Osteocyte (in vitro differentiated cells): Measurements from ENCODE around the gene SNX19. TPM values are rescaled to one million over a fixed set of nuclear protein-coding genes. Genes with fewer than 3 reads are reported as not detected.

Experiments used
- DNase-seq: peaks from one replicate; pipeline ENCODE4 v3.0.0; 2021; ENCODE audit warnings: mixed read lengths; ENCODE audit not compliant: unreplicated experiment; ENCODE audit errors: extremely low spot score
- H3K27ac Mint-ChIP-seq: one replicate; pipeline ENCODE4 v1.8.0; 2021; ENCODE audit warnings: mild to moderate bottlenecking, mixed read lengths; ENCODE audit not compliant: unreplicated experiment
- H3K27me3 Mint-ChIP-seq: one replicate; pipeline ENCODE4 v1.8.0; 2021; ENCODE audit warnings: mixed read lengths; ENCODE audit not compliant: unreplicated experiment
- H3K36me3 Mint-ChIP-seq: one replicate; pipeline ENCODE4 v1.8.0; 2021; ENCODE audit warnings: mixed read lengths; ENCODE audit not compliant: unreplicated experiment
- H3K4me1 Mint-ChIP-seq: one replicate; pipeline ENCODE4 v1.8.0; 2021; ENCODE audit warnings: mixed read lengths; ENCODE audit not compliant: unreplicated experiment
- H3K4me3 Mint-ChIP-seq: one replicate; pipeline ENCODE4 v1.8.0; 2021; ENCODE audit warnings: mild to moderate bottlenecking, moderate library complexity, mixed read lengths; ENCODE audit not compliant: unreplicated experiment
- H3K9me3 Mint-ChIP-seq: one replicate; pipeline ENCODE4 v1.8.0; 2021; ENCODE audit warnings: mixed read lengths; ENCODE audit not compliant: unreplicated experiment
- long read RNA-seq: library from polyadenylated mRNA; unstranded; transcript quantifications from one replicate; pipeline ENCODE4 v2.0.0, GENCODE V29; 2021
- total RNA-seq: library from RNA; stranded (reverse); gene quantifications from 2 replicates; pipeline ENCODE4 v1.2.1, GENCODE V29; 2021
- TF ChIP-seq, protein P1 (sequence below): fragments of 200-600 bp; sonication (generic); IDR thresholded peaks from 2 replicates; pipeline ENCODE4 v1.5.0; 2021; ENCODE audit warnings: antibody characterized with exemption, mild to moderate bottlenecking, moderate library complexity

SNX19 gene
- total RNA-seq: 68.4 and 71.1 TPM in 2 replicates
- long read RNA-seq, full-length matches to known transcripts: 27 of 69 reads
- long read RNA-seq, partial matches to known transcripts: 10 of 69 reads
- long read RNA-seq, other reads (novel, unspliced or antisense): 32 of 69 reads

GRCh38 chr11:130916238-130916855, at the start of gene SNX19:
TSS of gene SNX19 (minus strand) at chr11:130916479. CDS start at chr11:130915939, 540 bp downstream.
- H3K27ac Mint-ChIP-seq: peak within 1 kb of the TSS; percentile 81
- H3K27me3 Mint-ChIP-seq: peaks cover 24% of the 10 kb centered on the region
- H3K4me1 Mint-ChIP-seq: peaks cover 20% of the 10 kb centered on the region
- peak; percentile 98 for DNase-seq
- H3K36me3 Mint-ChIP-seq: peaks cover 15% of the 10 kb centered on the region
- H3K9me3 Mint-ChIP-seq: no peaks in the 10 kb centered on the region
- TF ChIP-seq, protein P1, sequence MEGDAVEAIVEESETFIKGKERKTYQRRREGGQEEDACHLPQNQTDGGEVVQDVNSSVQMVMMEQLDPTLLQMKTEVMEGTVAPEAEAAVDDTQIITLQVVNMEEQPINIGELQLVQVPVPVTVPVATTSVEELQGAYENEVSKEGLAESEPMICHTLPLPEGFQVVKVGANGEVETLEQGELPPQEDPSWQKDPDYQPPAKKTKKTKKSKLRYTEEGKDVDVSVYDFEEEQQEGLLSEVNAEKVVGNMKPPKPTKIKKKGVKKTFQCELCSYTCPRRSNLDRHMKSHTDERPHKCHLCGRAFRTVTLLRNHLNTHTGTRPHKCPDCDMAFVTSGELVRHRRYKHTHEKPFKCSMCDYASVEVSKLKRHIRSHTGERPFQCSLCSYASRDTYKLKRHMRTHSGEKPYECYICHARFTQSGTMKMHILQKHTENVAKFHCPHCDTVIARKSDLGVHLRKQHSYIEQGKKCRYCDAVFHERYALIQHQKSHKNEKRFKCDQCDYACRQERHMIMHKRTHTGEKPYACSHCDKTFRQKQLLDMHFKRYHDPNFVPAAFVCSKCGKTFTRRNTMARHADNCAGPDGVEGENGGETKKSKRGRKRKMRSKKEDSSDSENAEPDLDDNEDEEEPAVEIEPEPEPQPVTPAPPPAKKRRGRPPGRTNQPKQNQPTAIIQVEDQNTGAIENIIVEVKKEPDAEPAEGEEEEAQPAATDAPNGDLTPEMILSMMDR: peak; percentile 99
- peak within 1 kb of the TSS; percentile 79 for H3K4me3 Mint-ChIP-seq

GRCh38 chr11:130964058-130964792, 47.9 kb upstream of the SNX19 start:
- H3K27ac Mint-ChIP-seq: no peak overlapping the region

GRCh38 chr11:130947889-130948288, 31.6 kb upstream of the SNX19 start:
- Mint-ChIP-seq H3K4me3 (no peak overlapping the region), H3K27ac (no peak overlapping the region), H3K27me3 (peaks cover 37% of the 10 kb centered on the region), H3K36me3 (no peaks in the 10 kb centered on the region), H3K4me1 (no peaks in the 10 kb centered on the region), H3K9me3 (no peaks in the 10 kb centered on the region)
- TF ChIP-seq, protein P1: no peak
- no peak for DNase-seq

More at GRCh38 chr11:130964058-130964792, 47.9 kb upstream of the SNX19 start:
- Mint-ChIP-seq H3K36me3 (no peaks in the 10 kb centered on the region), H3K4me3 (no peak overlapping the region), H3K4me1 (peaks cover 6% of the 10 kb centered on the region), H3K27me3 (peaks cover 68% of the 10 kb centered on the region), H3K9me3 (peaks cover 24% of the 10 kb centered on the region)
- no peak for DNase-seq
- TF ChIP-seq, protein P1: no peak

GRCh38 chr11:130947481-130947880, 31.2 kb upstream of the SNX19 start:
- no peak overlapping the region for H3K27ac Mint-ChIP-seq
- no peaks in the 10 kb centered on the region for H3K4me1 Mint-ChIP-seq
- H3K4me3 Mint-ChIP-seq: no peak overlapping the region
- TF ChIP-seq, protein P1: no peak
- H3K27me3 Mint-ChIP-seq: peaks cover 35% of the 10 kb centered on the region
- no peak for DNase-seq
- no peaks in the 10 kb centered on the region for H3K36me3 Mint-ChIP-seq
- H3K9me3 Mint-ChIP-seq: no peaks in the 10 kb centered on the region

- Mint-ChIP-seq H3K36me3 (no peaks in the 10 kb centered on the region), H3K4me3 (no peak overlapping the region), H3K27ac (no peak overlapping the region), H3K4me1 (no peaks in the 10 kb centered on the region), H3K9me3 (no peaks in the 10 kb centered on the region), H3K27me3 (peaks cover 33% of the 10 kb centered on the region)
- TF ChIP-seq, protein P1: no peak
- no peak for DNase-seq
Measured at GRCh38 chr11:130947058-130947457, 30.8 kb upstream of the SNX19 start.
